GM20431 (cell line): ENCODE measurements around the gene PGGT1B.

Experiments
- in situ Hi-C: fragments of 300-500 bp; cut with MseI, MboI; formaldehyde crosslinking; loops from one replicate; pipeline ENCODE4 v1.15.0; 2020; ENCODE audit warnings: low sequenced_read_pairs; ENCODE audit not compliant: unreplicated experiment

The PGGT1B gene

DNA sequence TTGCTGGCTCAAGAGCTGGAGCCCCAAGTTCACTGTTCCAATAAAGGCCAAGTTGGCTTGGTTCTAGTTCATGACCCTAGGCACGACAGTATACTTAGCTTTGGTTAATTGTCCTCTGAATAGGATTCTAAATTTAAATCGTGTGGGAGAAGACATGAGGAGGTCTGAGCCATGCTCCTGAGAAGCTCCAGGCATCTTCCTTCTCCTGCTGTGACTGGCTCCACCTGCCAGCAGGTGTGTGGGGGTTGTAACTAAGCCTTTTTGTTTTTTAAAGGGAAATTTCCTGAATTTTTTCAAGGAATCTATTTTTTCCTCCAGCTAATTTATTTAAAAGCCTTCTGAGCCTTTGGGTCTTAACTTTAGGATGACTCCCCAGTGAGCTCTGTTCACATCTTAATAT, 72.8 kb downstream of the PGGT1B start:
- in situ Hi-C loops, result no loop called here

DNA sequence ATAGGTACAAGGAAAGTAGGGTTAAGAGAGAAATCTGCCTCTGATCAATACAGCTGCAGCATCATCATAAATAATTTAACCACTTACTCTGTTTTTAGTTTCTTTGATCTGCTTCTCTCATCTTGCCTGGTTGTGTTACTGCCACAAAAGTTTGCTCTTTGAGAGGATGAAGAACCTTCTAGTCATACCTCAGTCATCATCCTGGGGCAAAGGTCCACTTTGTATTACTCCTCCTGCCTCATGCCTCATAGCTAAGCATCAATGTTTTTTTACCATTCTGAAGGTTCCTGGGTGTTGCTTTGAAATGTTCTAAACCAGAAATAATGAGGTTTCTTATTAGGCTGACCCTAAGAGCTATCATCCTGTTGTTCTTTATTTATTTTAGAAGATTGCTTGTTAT, 75.9 kb downstream of the PGGT1B start:
- in situ Hi-C loops, result no loop called here

DNA sequence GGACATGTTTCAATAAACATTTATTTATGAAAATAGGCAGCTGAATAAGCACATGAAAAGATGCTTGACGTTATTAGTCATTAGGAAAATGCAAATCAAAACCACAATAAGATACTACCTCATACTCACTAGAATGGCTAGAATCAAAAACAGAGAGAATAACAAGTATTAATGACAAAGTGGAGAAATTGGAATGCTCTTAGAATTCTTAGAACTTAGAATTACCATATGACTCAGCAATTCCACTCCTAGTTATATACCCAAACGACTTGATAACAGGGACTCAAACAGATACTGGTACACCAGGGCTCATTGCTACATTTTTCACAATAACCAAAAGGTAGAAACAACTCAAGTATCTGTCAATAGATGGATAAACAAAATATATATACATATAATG, 77.9 kb downstream of the PGGT1B start:
- in situ Hi-C loops, result no loop called here

DNA sequence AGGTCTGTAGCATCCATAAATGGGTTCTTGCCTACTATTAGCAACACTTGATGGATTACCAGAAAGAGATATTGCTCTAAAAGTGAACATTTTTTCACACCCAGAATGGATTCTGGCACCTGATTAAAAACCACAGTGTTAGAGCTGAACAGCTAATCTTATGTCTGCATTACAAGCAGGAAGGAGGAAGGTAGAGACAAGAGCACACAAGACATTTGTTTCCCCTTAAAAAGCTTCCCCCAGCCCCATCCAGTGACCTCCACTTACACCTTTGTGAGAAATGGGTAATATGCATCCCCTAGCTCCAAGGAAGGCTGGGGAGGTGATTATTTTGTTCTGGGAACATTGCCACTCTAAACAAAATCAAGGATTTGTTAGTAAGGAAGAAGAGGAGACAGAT, 80.9 kb downstream of the PGGT1B start:
- in situ Hi-C loops, result no loop called here

DNA sequence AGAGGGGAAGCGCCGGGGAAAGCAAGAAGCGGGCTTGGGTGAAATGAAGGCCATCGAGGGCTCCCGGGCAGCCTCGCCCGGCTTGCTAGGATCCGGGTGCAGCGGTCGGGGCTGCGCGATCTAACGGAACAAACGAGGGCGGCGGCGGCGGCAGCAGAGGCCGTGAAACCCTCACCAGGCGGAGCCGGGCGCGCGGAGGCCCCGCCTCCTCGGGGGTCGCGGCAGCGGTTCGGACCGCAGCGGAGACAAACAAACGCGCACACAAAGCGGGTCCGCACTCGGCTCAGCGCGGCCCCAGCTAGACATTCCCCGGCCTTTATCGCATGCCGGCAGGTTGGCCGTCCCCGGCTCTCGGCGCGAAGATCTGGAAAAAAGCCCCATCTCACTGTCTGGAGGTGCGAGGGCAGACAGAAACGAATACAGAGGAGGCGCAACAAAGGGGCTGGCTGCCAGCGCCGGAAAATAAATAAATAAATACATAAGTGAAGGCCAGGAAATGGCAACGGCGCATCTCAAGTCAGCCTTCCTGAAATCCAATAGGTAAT, 82.4 kb downstream of the PGGT1B start:
- in situ Hi-C loops, result no loop called here

DNA sequence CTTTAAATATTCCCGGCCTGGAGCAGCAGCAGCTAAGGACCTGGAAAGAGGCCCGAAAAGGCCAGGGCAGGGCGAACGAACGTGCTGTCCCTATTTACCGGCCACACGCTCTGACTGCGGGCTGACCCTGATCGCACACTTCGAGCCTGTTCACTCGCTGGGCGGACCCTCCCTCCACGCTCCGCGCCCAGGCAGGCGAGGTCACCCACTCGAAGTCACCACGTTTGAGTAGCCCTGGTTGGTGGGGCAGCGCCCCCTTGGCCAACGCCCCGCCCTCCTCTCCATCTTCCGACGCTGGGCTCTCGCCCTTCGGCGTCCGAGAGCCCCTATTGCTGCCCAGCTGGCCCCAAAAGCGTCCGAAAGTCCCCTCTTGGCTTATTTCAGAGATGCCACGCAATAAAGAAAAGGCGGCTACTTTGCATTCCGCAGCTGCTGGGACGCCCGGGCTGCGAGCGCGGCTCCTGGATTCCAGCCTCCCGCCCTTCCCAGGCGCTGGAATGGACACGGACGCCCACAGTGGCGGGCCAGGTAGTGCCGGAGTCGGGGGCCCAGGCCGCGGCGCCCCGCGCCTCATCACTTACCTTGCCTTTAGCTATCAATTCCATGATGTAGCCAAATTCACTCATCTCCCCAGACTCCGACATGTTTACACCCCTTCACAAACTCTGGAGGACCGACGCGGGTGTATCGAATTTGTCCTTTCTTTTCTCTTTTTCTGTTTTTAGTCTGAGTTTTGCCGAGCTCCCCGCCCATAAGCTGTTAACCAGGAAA, 83.1 kb downstream of the PGGT1B start:
- in situ Hi-C loops, result no loop called here

DNA sequence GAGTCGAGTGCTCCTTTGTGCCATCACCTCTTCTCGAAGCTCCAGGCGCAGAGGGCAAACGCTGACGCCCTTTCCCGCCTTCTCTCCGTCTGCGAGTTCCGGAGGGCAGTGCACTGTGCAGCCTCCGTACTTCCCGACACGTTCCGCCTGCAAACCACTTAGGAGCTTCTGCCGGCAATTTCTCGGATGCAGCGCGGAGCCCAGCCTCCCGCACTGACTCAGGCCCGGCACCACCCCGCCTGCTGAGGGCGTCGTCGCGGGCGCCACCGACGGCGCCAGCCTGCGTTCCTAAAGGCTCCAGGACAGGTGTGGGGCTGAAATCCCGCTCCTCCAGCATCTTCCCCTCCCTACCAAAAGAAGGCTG, 83.7 kb downstream of the PGGT1B start:
- in situ Hi-C loops, result no loop called here

DNA sequence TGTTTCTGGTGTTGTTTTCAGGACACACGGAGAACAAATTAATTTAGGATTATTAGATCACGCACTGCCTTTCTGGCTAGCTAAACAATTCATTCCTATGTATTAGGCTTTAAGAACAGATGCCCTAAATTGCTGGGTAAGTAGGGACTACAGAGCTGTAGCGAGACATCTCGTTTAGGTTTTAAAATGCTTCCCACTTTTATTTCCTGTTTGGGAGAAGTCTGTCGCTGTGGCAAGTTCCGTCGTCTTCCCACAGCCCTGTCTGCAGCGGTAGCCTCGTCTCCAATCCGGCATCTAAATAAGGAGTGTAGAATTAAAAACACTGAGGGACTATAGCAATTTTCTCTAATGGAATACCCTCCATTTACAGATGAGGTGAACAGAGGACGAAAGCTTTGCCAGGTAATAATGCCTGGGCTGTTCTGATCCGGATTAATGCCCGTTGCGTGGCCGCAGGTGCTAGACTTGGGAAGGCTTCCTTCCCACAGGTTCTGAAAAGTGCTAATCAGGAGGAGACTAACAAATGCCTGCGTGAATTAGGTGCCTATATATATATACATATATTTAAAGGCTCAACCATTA, 91.7 kb downstream of the PGGT1B start:
- in situ Hi-C loops, result no loop called here

DNA sequence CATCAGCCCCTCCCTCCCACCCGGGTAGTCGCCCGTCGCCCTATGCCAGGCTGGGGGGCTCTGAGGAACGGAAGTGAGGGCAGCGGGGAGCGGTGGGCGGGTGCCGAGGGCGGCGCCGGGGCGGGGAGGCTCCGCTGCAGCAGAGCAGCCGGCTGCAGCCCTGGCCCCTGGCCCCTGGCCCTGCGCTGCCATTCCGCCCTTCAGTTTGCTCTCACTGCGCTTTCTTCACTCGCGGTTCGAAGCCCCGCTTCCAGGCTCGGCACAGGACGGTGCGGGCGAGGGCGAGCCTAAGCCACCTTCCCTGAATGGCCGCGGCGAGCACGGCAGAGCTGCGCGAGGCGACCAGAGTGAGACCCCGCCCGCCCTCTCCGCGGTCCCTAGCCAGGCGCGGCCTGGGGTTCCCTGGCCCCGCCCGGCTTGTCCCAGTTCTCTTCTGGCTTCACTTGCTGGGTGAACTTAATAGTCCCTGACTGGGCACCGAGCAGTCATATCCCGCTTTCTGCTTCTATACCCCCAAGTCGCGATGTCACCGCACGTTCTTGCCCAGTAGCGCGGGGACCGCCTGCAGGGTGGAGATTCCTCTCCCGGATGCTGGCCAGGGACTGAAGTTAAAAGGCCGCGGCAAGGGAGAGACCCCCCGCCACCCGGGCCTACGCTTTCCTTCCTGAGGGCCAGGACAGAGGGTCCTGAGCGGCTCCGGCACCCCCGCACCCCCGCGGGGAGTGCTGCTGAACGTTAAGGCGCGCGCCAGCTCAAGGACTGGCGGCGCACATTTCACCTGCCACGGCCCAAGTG, 92.3 kb downstream of the PGGT1B start:
- in situ Hi-C loops, result no loop called here

DNA sequence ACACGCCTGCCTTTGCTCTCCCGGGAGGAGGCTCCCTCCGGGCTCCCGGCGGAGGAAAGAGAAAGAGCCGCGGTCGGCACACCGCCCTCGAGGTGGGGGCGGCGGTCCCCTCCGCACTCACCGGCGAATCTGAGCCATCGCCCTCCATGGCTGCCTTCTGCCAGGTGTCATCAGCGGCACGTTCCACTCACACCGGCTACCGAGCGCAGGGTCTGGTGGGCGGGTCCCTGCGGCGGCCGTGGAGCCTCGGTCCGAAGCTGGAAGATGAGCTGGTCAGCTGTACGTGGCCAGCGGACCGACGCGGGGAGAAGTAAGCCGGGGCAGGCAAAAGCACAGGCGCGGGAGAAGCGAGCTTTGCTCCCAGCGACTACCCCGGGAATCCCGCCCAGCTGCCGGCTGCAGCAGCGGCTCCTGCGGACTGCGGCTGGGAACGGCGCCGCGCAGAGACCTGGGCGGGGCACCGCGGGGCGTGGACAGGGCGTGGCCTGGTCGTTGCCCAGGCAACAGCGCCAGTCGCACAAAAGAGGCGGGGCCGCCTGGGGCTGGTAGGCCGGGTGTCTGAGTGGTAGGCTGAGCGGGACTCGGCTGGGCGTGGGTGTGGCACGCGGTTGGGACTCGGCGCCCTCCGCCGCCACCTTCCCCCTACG, 93.1 kb downstream of the PGGT1B start, which contains the start of gene TRIM36:
TRIM36 (minus strand) TSS at position 422 of the 647 bp plus-strand sequence; CDS start at position 148, 274 bp downstream.
- in situ Hi-C loops, result no loop called here

DNA sequence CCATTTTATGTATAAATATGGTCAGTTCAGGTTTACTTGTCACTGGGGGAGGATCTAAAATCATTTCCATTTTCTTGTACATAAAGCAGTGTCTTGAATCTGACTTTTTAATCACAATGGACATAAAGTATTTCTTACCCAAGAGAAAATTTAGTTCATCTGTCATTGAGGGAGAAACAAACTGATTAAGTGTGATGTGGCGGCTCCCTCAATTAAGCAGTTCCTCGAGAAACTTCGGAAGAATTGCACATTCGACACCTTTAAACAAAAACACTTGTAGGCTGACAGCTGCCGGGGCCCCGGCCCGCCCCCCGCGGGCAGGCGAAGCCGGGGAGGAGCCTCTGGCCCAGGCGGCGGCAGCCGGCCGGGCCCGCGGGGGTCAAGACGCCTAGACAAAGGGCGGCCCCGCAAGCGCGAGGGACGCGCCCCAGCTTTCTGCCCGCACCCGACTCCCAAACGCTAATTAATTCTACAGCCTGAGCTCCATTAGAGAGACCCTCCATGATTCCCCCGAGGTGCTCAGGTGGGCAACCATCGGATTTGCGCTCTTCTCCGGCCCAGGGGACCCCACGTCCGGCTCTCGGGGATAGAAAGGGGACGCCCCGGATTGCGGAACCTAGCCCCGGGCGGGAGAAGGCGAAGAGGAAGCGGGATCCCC, 93.7 kb downstream of the PGGT1B start:
- in situ Hi-C loops, result no loop called here

DNA sequence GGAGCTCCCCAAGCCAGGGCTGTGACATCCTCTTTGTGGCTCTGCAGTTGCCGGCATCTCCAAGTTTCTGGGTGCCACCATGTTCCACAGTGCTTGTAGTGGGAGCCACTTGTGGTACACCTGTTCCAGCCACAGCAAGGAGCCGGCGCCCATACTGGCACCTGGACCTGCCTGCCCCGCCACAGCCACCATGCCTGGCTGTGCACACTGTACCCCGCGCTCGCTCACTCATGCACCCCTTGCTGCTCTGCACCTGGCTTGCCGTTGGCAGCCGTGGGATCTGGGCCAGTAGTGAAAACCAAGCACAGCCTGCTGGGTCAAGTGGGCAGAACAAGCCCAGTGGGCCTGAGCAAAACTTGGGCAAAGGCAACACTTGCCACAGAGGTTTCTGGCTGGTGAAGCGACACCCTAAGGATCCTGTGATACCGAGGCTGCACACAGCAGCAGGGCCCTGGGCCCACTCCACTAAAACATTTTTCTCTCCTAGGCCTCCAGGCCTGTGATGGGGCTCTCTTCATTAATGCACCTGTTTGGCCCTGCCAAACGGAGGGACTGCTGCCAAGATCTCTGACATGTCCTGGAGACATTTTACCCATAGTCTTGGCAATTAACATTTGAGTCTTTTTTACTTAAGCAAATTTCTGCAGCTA, 95.8 kb downstream of the PGGT1B start:
- in situ Hi-C loops, result no loop called here

DNA sequence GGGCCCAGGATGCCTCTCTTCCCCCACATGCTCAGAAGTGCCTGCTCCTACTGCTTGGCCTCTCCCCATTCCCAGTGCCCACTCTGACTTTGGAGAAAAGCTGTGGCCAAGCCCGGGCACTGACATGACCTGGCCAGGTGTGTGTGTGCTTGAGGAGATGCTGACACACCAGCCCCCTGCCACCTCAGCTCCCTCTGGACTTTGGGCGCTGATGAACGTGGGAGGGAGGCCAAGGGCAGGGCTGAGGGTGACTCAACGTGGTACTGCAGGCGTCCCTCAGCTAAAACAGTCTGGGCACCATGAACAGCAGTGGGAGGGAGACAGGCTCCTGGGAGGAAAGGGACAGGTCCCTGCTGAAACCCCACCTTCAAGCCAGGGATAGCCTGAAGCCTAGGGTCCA, 96.9 kb downstream of the PGGT1B start:
- in situ Hi-C loops, result no loop called here

DNA sequence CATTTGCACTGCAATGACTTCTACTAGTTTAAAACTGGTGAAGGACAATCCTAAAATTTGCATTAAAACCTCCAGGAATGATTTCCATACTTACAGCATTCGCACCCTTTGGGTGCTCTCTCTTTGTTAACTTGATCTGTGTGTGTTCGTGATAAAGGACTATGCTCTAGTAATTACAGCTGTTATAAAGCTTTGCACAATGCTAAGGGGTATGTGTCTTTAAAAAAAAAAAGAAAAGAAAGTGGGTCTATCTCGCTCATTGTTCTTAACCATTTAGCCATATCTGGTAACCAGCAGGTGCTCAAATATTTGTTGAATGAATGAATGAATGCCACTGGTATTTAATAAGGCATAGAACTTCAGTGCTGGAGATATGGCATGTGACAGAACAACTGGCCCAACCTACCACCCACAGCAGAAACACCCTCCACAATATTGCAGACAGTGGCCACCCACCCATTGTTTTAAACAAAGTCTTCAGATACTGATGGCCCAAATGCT, 101.7 kb downstream of the PGGT1B start:
- in situ Hi-C loops, result no loop called here
